Vagina (tissue), 2 donors: Measurements from ENCODE around the gene GGTLC2.

Experiments
- POLR2A ChIP-seq, 2 donors: fragments of 450-650 bp; IDR thresholded peaks; one replicate each; pipeline ENCODE4 v1.6.1; 2017; ENCODE audit warnings: antibody characterized with exemption in 2 of 2, mild to moderate bottlenecking in 2 of 2, moderate library complexity in 2 of 2
- POLR2AphosphoS5 ChIP-seq, 2 donors: sonication (generic); formaldehyde crosslinking; IDR thresholded peaks; one replicate each; pipeline ENCODE4 v1.9.0; 2017; ENCODE audit warnings: antibody characterized with exemption in 2 of 2, mild to moderate bottlenecking in 2 of 2, low read depth in 1 of 2; ENCODE audit not compliant: insufficient read depth in 1 of 2
- TF ChIP-seq, protein P1 (sequence below), 3 experiments: fragments of 450-650 bp in 2 of 3; fragments of 200-600 bp in 1 of 3; sonication (generic) in 1 of 3; IDR thresholded peaks; one replicate each; pipeline ENCODE4 v1.5.1; 2017 to 2019; ENCODE audit warnings: antibody characterized with exemption in 3 of 3, mild to moderate bottlenecking in 2 of 3, moderate library complexity in 2 of 3

DNA sequence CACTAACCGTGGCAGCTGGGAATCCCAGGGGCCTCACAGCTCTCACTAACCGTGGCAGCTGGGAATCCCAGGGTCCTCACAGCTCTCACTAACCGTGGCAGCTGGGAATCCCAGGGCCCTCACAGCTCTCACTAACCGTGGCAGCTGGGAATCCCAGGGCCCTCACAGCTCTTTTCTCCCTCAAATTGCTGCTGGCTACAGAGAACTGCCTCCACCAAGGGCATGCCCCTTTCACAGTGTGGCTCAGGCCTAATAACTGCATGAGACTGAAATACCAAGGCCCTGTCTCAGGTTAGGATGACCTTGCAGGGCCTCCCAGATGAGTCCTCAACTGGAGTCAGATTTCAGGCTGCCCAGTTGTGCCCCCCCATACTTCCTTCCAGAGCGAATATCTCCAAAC is 35.1 kb upstream of the GGTLC2 start:
- TF ChIP-seq, protein P1, sequence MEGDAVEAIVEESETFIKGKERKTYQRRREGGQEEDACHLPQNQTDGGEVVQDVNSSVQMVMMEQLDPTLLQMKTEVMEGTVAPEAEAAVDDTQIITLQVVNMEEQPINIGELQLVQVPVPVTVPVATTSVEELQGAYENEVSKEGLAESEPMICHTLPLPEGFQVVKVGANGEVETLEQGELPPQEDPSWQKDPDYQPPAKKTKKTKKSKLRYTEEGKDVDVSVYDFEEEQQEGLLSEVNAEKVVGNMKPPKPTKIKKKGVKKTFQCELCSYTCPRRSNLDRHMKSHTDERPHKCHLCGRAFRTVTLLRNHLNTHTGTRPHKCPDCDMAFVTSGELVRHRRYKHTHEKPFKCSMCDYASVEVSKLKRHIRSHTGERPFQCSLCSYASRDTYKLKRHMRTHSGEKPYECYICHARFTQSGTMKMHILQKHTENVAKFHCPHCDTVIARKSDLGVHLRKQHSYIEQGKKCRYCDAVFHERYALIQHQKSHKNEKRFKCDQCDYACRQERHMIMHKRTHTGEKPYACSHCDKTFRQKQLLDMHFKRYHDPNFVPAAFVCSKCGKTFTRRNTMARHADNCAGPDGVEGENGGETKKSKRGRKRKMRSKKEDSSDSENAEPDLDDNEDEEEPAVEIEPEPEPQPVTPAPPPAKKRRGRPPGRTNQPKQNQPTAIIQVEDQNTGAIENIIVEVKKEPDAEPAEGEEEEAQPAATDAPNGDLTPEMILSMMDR (IDR thresholded peaks at IDR 0.05) = no peak
- no peak for TF ChIP-seq POLR2A (IDR thresholded peaks at IDR 0.05)
- no peak for TF ChIP-seq POLR2AphosphoS5 (IDR thresholded peaks at IDR 0.05; ENCODE audit: insufficient read depth in 1 of 2, low read depth in 1 of 2)
